ENCODE measurements around the gene BIN1.

GRCh38 chr2:127020536-127020935, 86.4 kb downstream of the BIN1 start:
- TF ChIP-seq, protein P1, sequence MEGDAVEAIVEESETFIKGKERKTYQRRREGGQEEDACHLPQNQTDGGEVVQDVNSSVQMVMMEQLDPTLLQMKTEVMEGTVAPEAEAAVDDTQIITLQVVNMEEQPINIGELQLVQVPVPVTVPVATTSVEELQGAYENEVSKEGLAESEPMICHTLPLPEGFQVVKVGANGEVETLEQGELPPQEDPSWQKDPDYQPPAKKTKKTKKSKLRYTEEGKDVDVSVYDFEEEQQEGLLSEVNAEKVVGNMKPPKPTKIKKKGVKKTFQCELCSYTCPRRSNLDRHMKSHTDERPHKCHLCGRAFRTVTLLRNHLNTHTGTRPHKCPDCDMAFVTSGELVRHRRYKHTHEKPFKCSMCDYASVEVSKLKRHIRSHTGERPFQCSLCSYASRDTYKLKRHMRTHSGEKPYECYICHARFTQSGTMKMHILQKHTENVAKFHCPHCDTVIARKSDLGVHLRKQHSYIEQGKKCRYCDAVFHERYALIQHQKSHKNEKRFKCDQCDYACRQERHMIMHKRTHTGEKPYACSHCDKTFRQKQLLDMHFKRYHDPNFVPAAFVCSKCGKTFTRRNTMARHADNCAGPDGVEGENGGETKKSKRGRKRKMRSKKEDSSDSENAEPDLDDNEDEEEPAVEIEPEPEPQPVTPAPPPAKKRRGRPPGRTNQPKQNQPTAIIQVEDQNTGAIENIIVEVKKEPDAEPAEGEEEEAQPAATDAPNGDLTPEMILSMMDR (IDR thresholded peaks at IDR 0.05), result no peak
- no peak for TF ChIP-seq ZBTB33 (IDR thresholded peaks at IDR 0.05; ENCODE audit: borderline replicate concordance, low read depth)
- TF ChIP-seq GABPA (IDR thresholded peaks at IDR 0.05; ENCODE audit: low read depth), result no peak
- no peak for TF ChIP-seq RAD21 (IDR thresholded peaks at IDR 0.05; ENCODE audit: low read length)
